Measurements from ENCODE around the gene KCNT2. TPM values are rescaled to one million over a fixed set of nuclear protein-coding genes. Genes with fewer than 3 reads are reported as not detected.

The KCNT2 gene
- total and polyA plus RNA-seq, 2 of the 8 experiments (the other 6 are each of a cell fraction or from before 2014, with no cell fraction given), result 2.3 to 10.2 TPM

DNA sequence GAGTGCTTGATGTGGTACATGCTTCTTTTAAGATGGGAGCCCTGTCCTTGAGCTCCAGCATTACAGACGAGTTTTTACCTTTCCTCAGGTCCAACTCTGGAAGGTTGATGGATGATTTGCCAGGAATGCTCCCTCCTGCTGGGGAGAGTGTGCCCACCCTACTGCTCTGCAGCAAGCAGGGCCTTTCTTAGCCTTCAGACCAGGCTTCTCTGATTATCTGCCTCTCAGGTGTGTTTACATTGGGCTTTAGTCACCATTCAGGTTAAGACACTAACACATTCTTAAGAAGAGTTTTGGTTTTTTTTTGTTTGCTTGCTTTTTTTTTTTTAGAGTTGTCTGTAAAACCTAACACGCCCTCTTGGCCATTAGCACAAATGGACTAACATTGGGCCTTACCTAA lies 301.8 kb downstream of the KCNT2 start:
- ChIA-PET CTCF (ENCODE audit: partially characterized antibody) (interaction anchor here (0.6 to 4.3 kb wide), 3 partner anchors 157 to 976 kb away, joined by 4 to 12 read pairs (median 5); no protein-coding TSS in a partner anchor), POLR2A (ENCODE audit: partially characterized antibody) (no interaction called here)
- peak in 1 of 2 experiments; percentile 68 for DNase-seq (ENCODE audit: low read depth in 1 of 2, low spot score in 2 of 2)
- H3K27me3 ChIP-seq (replicated peaks in 1 of 4; ENCODE audit: control insufficient read depth in 3 of 4, extremely low read depth in 1 of 4, insufficient read depth in 3 of 4, low read length in 3 of 4), result no peaks in the 10 kb centered on the region
- H4K20me1 ChIP-seq (replicated peaks in 1 of 2; ENCODE audit: control insufficient read depth in 1 of 2, insufficient read depth in 2 of 2, low read length in 2 of 2), result no peaks in the 10 kb centered on the region
- H3K23ac ChIP-seq (ENCODE audit: insufficient read length), result no peak overlapping the region
- H3K14ac ChIP-seq (ENCODE audit: insufficient read length), result no peak overlapping the region
- H3K4me2 ChIP-seq (ENCODE audit: insufficient read depth in 1 of 2, low read depth in 2 of 2, low read length in 2 of 2), result peak overlapping the region; percentile 1 to 46; a peak in 3 of 4 replicates
- no peak overlapping the region for H2BK12ac ChIP-seq (ENCODE audit: low read depth, low read length)
- H3K79me1 ChIP-seq (ENCODE audit: low read depth, low read length), result no peaks in the 10 kb centered on the region
- no peak overlapping the region for H2BK120ac ChIP-seq (replicated peaks; ENCODE audit: low read depth, low read length)
- H3K23me2 ChIP-seq (ENCODE audit: low read depth, low read length), result no peaks in the 10 kb centered on the region
- no peak overlapping the region for H3K56ac ChIP-seq (replicated peaks; ENCODE audit: insufficient read length, low read depth, low read length)
- no peak overlapping the region for H2BK15ac ChIP-seq (ENCODE audit: low read length)
- H3K79me2 ChIP-seq (ENCODE audit: control insufficient read depth in 1 of 2, insufficient read depth in 2 of 2, low read length in 2 of 2), result no peaks in the 10 kb centered on the region
- FAIRE-seq, result peak; percentile 68
- peaks cover 2 to 24% (median 7%) of the 10 kb centered on the region in 4 experiments; a peak in 4 of 7 replicates for H3K4me1 ChIP-seq (replicated peaks in 1 of 4; ENCODE audit: control insufficient read depth in 3 of 4, insufficient read depth in 4 of 4, low read length in 3 of 4)
- H3K4ac ChIP-seq (replicated peaks; ENCODE audit: insufficient read length, low read depth, low read length), result no peak overlapping the region
- no peak overlapping the region for H4K91ac ChIP-seq (replicated peaks; ENCODE audit: insufficient read length, low read length)
- H3K9me3 ChIP-seq (ENCODE audit: insufficient read depth in 2 of 2, low read depth in 1 of 2, low read length in 1 of 2), result no peaks in the 10 kb centered on the region
- no peak overlapping the region for H2BK5ac ChIP-seq (ENCODE audit: low read depth, low read length)
- peak overlapping the region in 1 of 4 experiments; percentile 7; a peak in 1 of 8 replicates for H3K4me3 ChIP-seq (ENCODE audit: extremely low read depth in 1 of 4, insufficient read depth in 2 of 4, low read depth in 3 of 4, low read length in 4 of 4)
- H4K8ac ChIP-seq (ENCODE audit: extremely low read depth, insufficient read depth, low read length), result no peak overlapping the region
- 58% methylated on average over 2 of the region's 2 CpGs; no CpG with 5 or more reads in 1 of the 2 experiments for WGBS, 2 experiments (ENCODE audit: extremely low coverage in 1 of 2, insufficient coverage in 1 of 2, insufficient read length in 1 of 2, insufficient replicate concordance in 2 of 2, low coverage in 1 of 2, low lambda C conversion rate in 2 of 2, missing lambda C conversion rate in 1 of 2)
- H3K18ac ChIP-seq (ENCODE audit: extremely low read depth, low read length), result no peak overlapping the region; the same call in 1 of the 2 replicates
- H3K9ac ChIP-seq (replicated peaks in 1 of 4; ENCODE audit: extremely low read depth in 1 of 4, low read depth in 3 of 4, low read length in 3 of 4), result no peak overlapping the region
- no peak overlapping the region for H4K5ac ChIP-seq (ENCODE audit: insufficient read length, low read depth, low read length)
- no peak overlapping the region for H3K27ac ChIP-seq (ENCODE audit: low read depth, low read length)
- no peak overlapping the region for H2AFZ ChIP-seq (ENCODE audit: low read length)
- no peak overlapping the region for H2BK20ac ChIP-seq (ENCODE audit: low read length)
- H2AK5ac ChIP-seq (ENCODE audit: low read depth, low read length), result no peak overlapping the region
- H3K36me3 ChIP-seq (ENCODE audit: control insufficient read depth in 2 of 4, insufficient read depth in 4 of 4, low read length in 3 of 4), result no peaks in the 10 kb centered on the region
- TF ChIP-seq SP4 (IDR thresholded peaks at IDR 0.05; ENCODE audit: low read length) (no peak), JUN (IDR thresholded peaks at IDR 0.05; ENCODE audit: low read depth, low read length) (no peak), KDM4A (IDR thresholded peaks at IDR 0.05; ENCODE audit: low read depth, low read length, severe bottlenecking) (no peak), KDM1A (IDR thresholded peaks at IDR 0.05; ENCODE audit: borderline replicate concordance, low read length) (no peak), GABPA (IDR thresholded peaks at IDR 0.05; ENCODE audit: borderline replicate concordance, insufficient read depth, low read length) (no peak)

All from H1 (cell line).